Natural killer cell (primary cell): ENCODE data around the gene DHRS3. TPM values are rescaled to one million over a fixed set of nuclear protein-coding genes. Genes with fewer than 3 reads are reported as not detected.

Experiments used
- ATAC-seq, 3 donors: fragments of 150-1000 bp in 2 of 3; fragments of 200-7000 bp in 1 of 3; cut with Tn5 transposase; 1 replicate in 1 of 3; 2 replicates in 2 of 3; pipeline ENCODE4 v1.10.0; 2021; ENCODE audit warnings: mild to moderate bottlenecking in 2 of 3, moderate library complexity in 2 of 3
- DNase-seq, 2 donors: peaks; one replicate each; pipeline versions ENCODE4 v3.0.0 to v3.0.0-alpha.2; 2013 to 2021; ENCODE audit warnings: mixed read lengths in 1 of 2
- H3K27ac ChIP-seq: one replicate; pipeline ENCODE4 v1.5.1; 2013; ENCODE audit warnings: mild to moderate bottlenecking, low read length
- H3K27me3 ChIP-seq: one replicate; pipeline ENCODE4 v1.6.1; 2013; ENCODE audit warnings: low read length; ENCODE audit not compliant: control insufficient read depth, insufficient read depth
- H3K36me3 ChIP-seq: one replicate; pipeline ENCODE4 v1.6.1; 2013; ENCODE audit warnings: low read length; ENCODE audit not compliant: control insufficient read depth, insufficient read depth
- H3K4me1 ChIP-seq: one replicate; pipeline ENCODE4 v1.6.1; 2013; ENCODE audit warnings: low read length; ENCODE audit not compliant: control insufficient read depth, insufficient read depth
- H3K4me3 ChIP-seq: one replicate; pipeline ENCODE4 v1.5.1; 2013; ENCODE audit warnings: low read length
- H3K9me3 ChIP-seq: one replicate; pipeline ENCODE4 v1.6.1; 2013; ENCODE audit warnings: low read length; ENCODE audit not compliant: control insufficient read depth, insufficient read depth
- H3K27ac Mint-ChIP-seq, 2 donors: one replicate each; pipeline ENCODE4 v1.8.0; 2022; ENCODE audit warnings: mild to moderate bottlenecking in 2 of 2, mixed read lengths in 2 of 2, moderate library complexity in 1 of 2
- H3K27me3 Mint-ChIP-seq, 2 donors: one replicate each; pipeline ENCODE4 v1.8.0; 2022; ENCODE audit warnings: low read depth in 2 of 2, mixed read lengths in 2 of 2
- H3K36me3 Mint-ChIP-seq: one replicate; pipeline ENCODE4 v1.8.0; 2022; ENCODE audit warnings: mixed read lengths
- H3K4me1 Mint-ChIP-seq, 2 donors: one replicate each; pipeline ENCODE4 v1.8.0; 2022; ENCODE audit warnings: mixed read lengths in 2 of 2
- H3K4me3 Mint-ChIP-seq: one replicate; pipeline ENCODE4 v1.8.0; 2022; ENCODE audit warnings: mild to moderate bottlenecking, moderate library complexity, mixed read lengths
- H3K9me3 Mint-ChIP-seq, 2 donors: one replicate each; pipeline ENCODE4 v1.8.0; 2022; ENCODE audit warnings: mixed read lengths in 2 of 2
- CTCF ChIP-seq: fragments of 200-600 bp; IDR thresholded peaks from one replicate; pipeline ENCODE4 v1.8.0; 2022; ENCODE audit warnings: antibody characterized with exemption
- WGBS: methylation state at CpG from one replicate; pipeline ENCODE4 v1.1.7; 2013; ENCODE audit warnings: missing lambda C conversion rate; ENCODE audit not compliant: insufficient coverage; 5-methylcytosine and 5-hydroxymethylcytosine counted together
- intact Hi-C: fragments of 100-400 bp; cut with micrococcal nuclease; formaldehyde crosslinking; loops from one replicate; pipeline ENCODE4 v1.14.2; 2022
- total RNA-seq, 4 donors: library from RNA; stranded (reverse); fragments of 120-200 nt in 1 of 4; gene quantifications; one replicate each; pipeline versions ENCODE4 v1.2.3 to v1.2.4, GENCODE V29; 2013 to 2022

DHRS3 gene
- total RNA-seq, 3 donors from 2014 or later (not counting 1 experiment from before 2014, with no cell fraction given): 106 to 175 (median 153) TPM

- 46% methylated on average over 14 of the region's 16 CpGs for WGBS
- peak overlapping the region; percentile 60 for H3K27ac ChIP-seq
- H3K4me3 ChIP-seq: no peak overlapping the region
- peaks cover 52% of the 10 kb centered on the region for H3K4me1 ChIP-seq
- ATAC-seq (peak; percentile 88 to 95 (median 94)), DNase-seq (peak; percentile 64 to 83)
- H3K27me3 Mint-ChIP-seq: no peaks in the 10 kb centered on the region
- no peaks in the 10 kb centered on the region for H3K36me3 Mint-ChIP-seq
- no peak for TF ChIP-seq CTCF
- intact Hi-C loops: loop anchor here (1.0 to 5.0 kb wide), 3 partner anchors 8 to 132 kb away; no protein-coding TSS in a partner anchor
- peak overlapping the region; percentile 90 to 95 for H3K27ac Mint-ChIP-seq
- H3K9me3 ChIP-seq: no peaks in the 10 kb centered on the region
- H3K4me3 Mint-ChIP-seq: peak overlapping the region; percentile 82
- H3K36me3 ChIP-seq: peaks cover 3% of the 10 kb centered on the region
- no peaks in the 10 kb centered on the region for H3K9me3 Mint-ChIP-seq
- H3K27me3 ChIP-seq: no peaks in the 10 kb centered on the region
- peaks cover 69 to 82% of the 10 kb centered on the region in 2 donors for H3K4me1 Mint-ChIP-seq
Observed at GRCh38 chr1:12604114-12604874, 13.7 kb downstream of the DHRS3 start.

- 76% methylated on average over 9 of the region's 9 CpGs for whole genome bisulfite sequencing
- Mint-ChIP-seq H3K27me3 (no peaks in the 10 kb centered on the region), H3K27ac (peak overlapping the region; percentile 90 to 95), H3K4me3 (peak overlapping the region; percentile 58), H3K4me1 (peaks cover 68 to 79% of the 10 kb centered on the region in 2 donors), H3K36me3 (no peaks in the 10 kb centered on the region), H3K9me3 (no peaks in the 10 kb centered on the region)
- Histone ChIP-seq H3K9me3 (no peaks in the 10 kb centered on the region), H3K4me3 (no peak overlapping the region), H3K27me3 (no peaks in the 10 kb centered on the region), H3K27ac (peak overlapping the region; percentile 60), H3K4me1 (peaks cover 50% of the 10 kb centered on the region), H3K36me3 (peaks cover 3% of the 10 kb centered on the region)
- intact Hi-C loops: loop anchor here (5.0 kb wide), 1 partner anchor 131 kb away; no protein-coding TSS in a partner anchor
- DNase-seq (no peak), ATAC-seq (no peak)
- TF ChIP-seq CTCF: no peak
Observed at GRCh38 chr1:12603224-12603623, 14.8 kb downstream of the DHRS3 start.

GRCh38 chr1:12602659-12603024 lies 15.4 kb downstream of the DHRS3 start:
- H3K27me3 ChIP-seq: no peaks in the 10 kb centered on the region

More at GRCh38 chr1:12602659-12603024, 15.4 kb downstream of the DHRS3 start:
- intact Hi-C loops: loop anchor here (5.0 kb wide), 1 partner anchor 130 kb away; no protein-coding TSS in a partner anchor
- no peak for ATAC-seq
- Histone ChIP-seq H3K36me3 (peaks cover 3% of the 10 kb centered on the region), H3K27ac (peak overlapping the region; percentile 60), H3K4me3 (no peak overlapping the region), H3K4me1 (peaks cover 54% of the 10 kb centered on the region), H3K9me3 (no peaks in the 10 kb centered on the region)
- no peak for DNase-seq
- no peaks in the 10 kb centered on the region for H3K36me3 Mint-ChIP-seq
- peaks cover 68 to 79% of the 10 kb centered on the region in 2 donors for H3K4me1 Mint-ChIP-seq
- WGBS: 97% methylated on average over 5 of the region's 6 CpGs
- H3K27ac Mint-ChIP-seq: peak overlapping the region; percentile 90 to 95
- TF ChIP-seq CTCF: no peak
- no peaks in the 10 kb centered on the region for H3K9me3 Mint-ChIP-seq
- peak overlapping the region; percentile 58 for H3K4me3 Mint-ChIP-seq
- no peaks in the 10 kb centered on the region for H3K27me3 Mint-ChIP-seq
